Prostate gland (tissue), 2 donors: ENCODE results near the gene SAFB. TPM values are rescaled to one million over a fixed set of nuclear protein-coding genes. Genes with fewer than 3 reads are reported as not detected.

Experiments
- DNase-seq: peaks from one replicate; pipeline ENCODE4 v3.0.0-alpha.2; 2019; ENCODE audit warnings: low spot score
- H3K27ac ChIP-seq, 2 donors: fragments of 200-600 bp; sonication (generic); 2 replicates each; pipeline ENCODE4 v1.5.1; 2017 to 2019
- H3K27me3 ChIP-seq: fragments of 200-600 bp; sonication (generic); replicated peaks from 2 replicates; pipeline ENCODE4 v1.5.1; 2019; ENCODE audit not compliant: insufficient read depth
- H3K36me3 ChIP-seq, 2 donors: fragments of 200-600 bp; sonication (generic); 1 replicate in 1 of 2; 2 replicates in 1 of 2; pipeline versions ENCODE4 v1.5.1 to v1.8.1; 2017 to 2019
- H3K4me1 ChIP-seq: fragments of 200-600 bp; sonication (generic); replicated peaks from 2 replicates; pipeline ENCODE4 v1.5.1; 2019
- H3K4me3 ChIP-seq, 2 donors: fragments of 200-600 bp; sonication (generic); 2 replicates each; pipeline ENCODE4 v1.5.1; 2017 to 2019
- H3K9me3 ChIP-seq: fragments of 200-600 bp; sonication (generic); 2 replicates; pipeline ENCODE4 v1.5.1; 2017
- POLR2A ChIP-seq: fragments of 450-650 bp; IDR thresholded peaks from one replicate; pipeline ENCODE4 v1.6.1; 2016; ENCODE audit warnings: antibody characterized with exemption, mild to moderate bottlenecking
- POLR2AphosphoS5 ChIP-seq: sonication (generic); formaldehyde crosslinking; IDR thresholded peaks from one replicate; pipeline ENCODE4 v1.6.1; 2017; ENCODE audit warnings: antibody characterized with exemption
- WGBS: methylation state at CpG from one replicate; pipeline ENCODE4 v1.1.5; 2018; 5-methylcytosine and 5-hydroxymethylcytosine counted together
- intact Hi-C: fragments of 100-400 bp; cut with DNase I; formaldehyde crosslinking; loops from one replicate; pipeline ENCODE4 v1.14.2; 2022
- total RNA-seq, 2 donors: library from RNA; depleted of rRNA; stranded (reverse); fragments of >200 nt; gene quantifications; one replicate each; pipeline ENCODE4 v1.1.0, GENCODE V29; 2016
- TF ChIP-seq, protein P1 (sequence below), 4 experiments: fragments of 200-600 bp in 2 of 4; fragments of 450-650 bp in 2 of 4; sonication (generic) in 2 of 4; IDR thresholded peaks; 1 replicate in 3 of 4; 2 replicates in 1 of 4; pipeline ENCODE4 v1.5.1; 2016 to 2019; ENCODE audit warnings: antibody characterized with exemption in 4 of 4, mild to moderate bottlenecking in 2 of 4, moderate library complexity in 2 of 4

The SAFB gene
- total RNA-seq, 2 donors from 2014 or later: 63.6 to 182 TPM

DNA sequence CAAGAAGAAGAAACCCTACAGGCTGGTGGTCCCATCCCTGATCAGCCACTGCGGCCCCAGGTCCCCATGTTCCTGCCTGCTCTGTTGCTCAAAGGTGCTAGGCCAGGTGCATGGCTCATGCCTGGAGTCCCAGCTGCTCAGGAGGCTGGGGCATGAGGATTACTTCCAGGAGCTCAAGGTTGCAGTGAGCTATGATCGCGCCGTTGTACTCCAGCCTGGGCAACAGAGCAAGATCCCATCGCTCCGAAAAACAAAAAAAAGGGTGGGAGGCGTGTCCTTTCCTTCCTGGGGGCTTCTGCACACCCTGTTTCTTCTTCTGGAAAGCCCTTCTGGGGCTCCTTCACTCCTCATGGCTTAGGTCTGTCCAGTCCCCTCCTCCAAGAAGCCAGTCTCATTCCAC lies 43.2 kb upstream of the SAFB start:
- Histone ChIP-seq H3K27ac (peak overlapping the region in 1 of 2 donors; percentile 69), H3K4me3 (no peak overlapping the region), H3K27me3 (no peaks in the 10 kb centered on the region), H3K9me3 (no peaks in the 10 kb centered on the region), H3K4me1 (peaks cover 16% of the 10 kb centered on the region), H3K36me3 (no peaks in the 10 kb centered on the region)
- WGBS: 95% methylated on average over 7 of the region's 7 CpGs
- TF ChIP-seq POLR2A: no peak
- no peak for TF ChIP-seq POLR2AphosphoS5
- TF ChIP-seq, protein P1, sequence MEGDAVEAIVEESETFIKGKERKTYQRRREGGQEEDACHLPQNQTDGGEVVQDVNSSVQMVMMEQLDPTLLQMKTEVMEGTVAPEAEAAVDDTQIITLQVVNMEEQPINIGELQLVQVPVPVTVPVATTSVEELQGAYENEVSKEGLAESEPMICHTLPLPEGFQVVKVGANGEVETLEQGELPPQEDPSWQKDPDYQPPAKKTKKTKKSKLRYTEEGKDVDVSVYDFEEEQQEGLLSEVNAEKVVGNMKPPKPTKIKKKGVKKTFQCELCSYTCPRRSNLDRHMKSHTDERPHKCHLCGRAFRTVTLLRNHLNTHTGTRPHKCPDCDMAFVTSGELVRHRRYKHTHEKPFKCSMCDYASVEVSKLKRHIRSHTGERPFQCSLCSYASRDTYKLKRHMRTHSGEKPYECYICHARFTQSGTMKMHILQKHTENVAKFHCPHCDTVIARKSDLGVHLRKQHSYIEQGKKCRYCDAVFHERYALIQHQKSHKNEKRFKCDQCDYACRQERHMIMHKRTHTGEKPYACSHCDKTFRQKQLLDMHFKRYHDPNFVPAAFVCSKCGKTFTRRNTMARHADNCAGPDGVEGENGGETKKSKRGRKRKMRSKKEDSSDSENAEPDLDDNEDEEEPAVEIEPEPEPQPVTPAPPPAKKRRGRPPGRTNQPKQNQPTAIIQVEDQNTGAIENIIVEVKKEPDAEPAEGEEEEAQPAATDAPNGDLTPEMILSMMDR (IDR thresholded peaks at IDR 0.05): no peak
- no peak for DNase-seq
- intact Hi-C loops: loop anchor here (5.0 kb wide), 1 partner anchor 532 kb away; no protein-coding TSS in a partner anchor

DNA sequence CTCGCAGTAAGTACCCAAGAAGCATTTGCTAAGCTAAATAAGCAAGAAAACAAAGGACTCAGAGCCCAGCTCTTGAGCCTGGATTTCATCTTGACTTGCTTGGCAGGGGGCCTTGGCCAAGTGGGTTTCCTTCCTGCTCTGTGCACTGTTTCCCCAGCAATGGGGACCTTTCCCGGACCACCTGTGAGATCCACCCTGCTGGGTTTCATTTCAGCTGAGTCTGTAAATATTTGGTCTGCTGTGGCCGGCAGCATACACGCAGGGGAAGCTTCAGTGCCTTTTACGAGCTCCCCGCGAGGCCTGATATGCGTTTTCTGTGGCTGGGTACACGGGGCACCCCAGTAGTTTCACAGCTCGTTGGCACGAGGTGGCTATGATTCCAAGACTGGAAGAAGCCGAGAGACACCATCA lies 42.7 kb upstream of the SAFB start:
- TF ChIP-seq POLR2A (no peak), POLR2AphosphoS5 (peak; percentile 47)
- TF ChIP-seq, protein P1 (IDR thresholded peaks at IDR 0.05): no peak
- intact Hi-C loops: no loop called here
- Histone ChIP-seq H3K27ac (peak overlapping the region in 1 of 2 donors; percentile 69), H3K4me3 (no peak overlapping the region), H3K27me3 (no peaks in the 10 kb centered on the region), H3K9me3 (no peaks in the 10 kb centered on the region), H3K36me3 (no peaks in the 10 kb centered on the region), H3K4me1 (peaks cover 16% of the 10 kb centered on the region)
- WGBS: 24% methylated on average over 12 of the region's 12 CpGs
- no peak for DNase-seq

DNA sequence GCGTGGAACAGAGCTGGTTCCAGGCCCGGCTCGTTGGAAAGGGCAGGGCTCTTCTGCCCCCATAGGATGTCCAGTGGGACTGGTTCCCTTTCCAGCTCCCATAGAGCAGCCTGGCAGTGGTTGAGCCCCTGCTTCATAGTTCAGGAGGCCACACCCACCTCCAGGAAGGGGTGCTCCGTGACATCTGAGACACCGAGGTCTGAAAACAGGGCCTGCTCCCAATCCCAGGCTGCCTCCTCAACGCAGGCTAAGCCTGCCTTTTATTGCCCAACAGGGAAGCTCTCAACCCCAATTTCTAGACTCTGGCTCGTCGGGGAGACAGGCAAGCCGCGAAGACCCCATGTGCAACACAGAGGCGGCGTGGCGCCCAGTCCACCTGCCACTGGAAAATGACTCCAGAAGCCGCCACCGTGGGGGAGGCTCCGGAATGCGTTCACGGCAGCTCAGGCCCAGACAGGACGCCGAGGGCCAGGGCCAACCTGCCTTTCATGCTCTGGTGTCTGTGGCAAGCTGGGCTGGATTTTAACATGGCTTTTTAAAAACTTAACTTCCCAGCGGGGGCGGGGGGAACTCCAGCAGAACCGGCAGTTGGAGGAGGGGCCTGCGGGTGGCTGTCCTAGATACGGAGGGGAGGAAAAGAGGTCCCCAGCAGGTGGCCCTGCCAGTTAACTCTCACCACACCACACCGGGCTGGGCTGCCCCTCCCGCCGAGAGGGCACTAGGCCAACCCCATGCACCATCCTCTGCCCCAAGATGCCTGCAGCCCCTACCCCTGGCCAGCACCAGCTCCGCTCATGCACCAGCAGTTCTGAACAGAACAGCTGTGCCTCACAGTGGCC lies 37.2 kb upstream of the SAFB start:
- WGBS: 7% methylated on average over 21 of the region's 29 CpGs
- peak overlapping the region; percentile 60 for H3K27ac ChIP-seq
- H3K4me1 ChIP-seq: peaks cover 20% of the 10 kb centered on the region
- peaks cover 7 to 18% of the 10 kb centered on the region in 2 donors for H3K36me3 ChIP-seq
- intact Hi-C loops: no loop called here
- no peaks in the 10 kb centered on the region for H3K9me3 ChIP-seq
- no peak overlapping the region for H3K4me3 ChIP-seq
- DNase-seq: peak; percentile 65
- peak; percentile 45 for TF ChIP-seq POLR2AphosphoS5
- TF ChIP-seq POLR2A: no peak
- TF ChIP-seq, protein P1 (IDR thresholded peaks at IDR 0.05): peak in 1 of 4 experiments; percentile 8
- no peaks in the 10 kb centered on the region for H3K27me3 ChIP-seq

DNA sequence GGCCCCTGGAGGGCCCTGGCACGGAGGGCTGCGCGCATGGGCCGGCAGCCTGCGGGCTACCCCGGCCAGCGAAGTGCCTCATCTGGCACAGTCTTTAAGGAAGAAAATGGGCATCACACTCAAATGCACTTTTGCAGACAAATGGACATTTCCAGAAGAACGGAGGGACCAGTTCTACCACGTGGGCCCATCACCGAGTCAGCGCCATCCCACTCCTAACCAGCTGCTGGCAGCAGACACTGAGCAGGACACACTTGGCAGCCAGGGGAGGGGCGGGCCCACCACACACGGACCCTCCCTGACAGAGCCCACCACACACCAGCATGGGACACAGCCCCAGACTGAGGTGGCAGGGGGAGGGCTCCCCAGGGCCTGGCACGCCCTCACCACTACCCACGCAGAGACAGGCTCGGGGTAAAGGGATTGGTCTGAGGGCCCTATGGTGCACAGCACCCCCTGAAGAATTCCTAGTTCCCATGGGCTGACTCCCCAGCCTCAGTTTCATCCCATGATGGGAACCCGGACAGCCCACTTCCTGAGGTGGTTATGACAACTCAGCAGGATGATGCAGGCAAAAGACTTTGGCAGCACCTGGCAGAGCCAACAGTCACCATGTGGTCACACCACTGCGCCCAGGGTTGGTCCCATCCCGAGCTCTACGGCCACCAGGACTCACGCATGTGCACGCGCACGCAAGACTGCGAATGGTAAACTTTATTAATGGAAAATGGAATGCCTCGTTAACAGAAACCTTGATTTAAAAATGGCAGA lies 36.4 kb upstream of the SAFB start:
- Histone ChIP-seq H3K36me3 (peaks cover 7 to 21% of the 10 kb centered on the region in 2 donors), H3K4me3 (no peak overlapping the region), H3K4me1 (peaks cover 18% of the 10 kb centered on the region), H3K27me3 (no peaks in the 10 kb centered on the region), H3K9me3 (no peaks in the 10 kb centered on the region), H3K27ac (peak overlapping the region; percentile 60)
- 50% methylated on average over 23 of the region's 26 CpGs for WGBS
- DNase-seq: no peak
- no peak for TF ChIP-seq POLR2A
- TF ChIP-seq, protein P1 (IDR thresholded peaks at IDR 0.05): no peak
- TF ChIP-seq POLR2AphosphoS5: no peak
- intact Hi-C loops: no loop called here
